Stimulated activated CD8-positive, alpha-beta memory T cell treated with anti-CD3 and anti-CD28 coated beads, Interleukin-7, amount 100 ng/mL, for 1 hour (primary cell): ENCODE results near the gene CAB39.
"Not testable (repeated sequence)": the region's sequence is repeated elsewhere in the genome, so short reads cannot be mapped to it uniquely, and the experiment has no call there.

Source experiments
- DNase-seq, 2 donors: peaks; one replicate each; pipeline ENCODE4 v3.0.0-alpha.2; 2020; ENCODE audit warnings: low read depth in 2 of 2

CAB39 gene

DNA sequence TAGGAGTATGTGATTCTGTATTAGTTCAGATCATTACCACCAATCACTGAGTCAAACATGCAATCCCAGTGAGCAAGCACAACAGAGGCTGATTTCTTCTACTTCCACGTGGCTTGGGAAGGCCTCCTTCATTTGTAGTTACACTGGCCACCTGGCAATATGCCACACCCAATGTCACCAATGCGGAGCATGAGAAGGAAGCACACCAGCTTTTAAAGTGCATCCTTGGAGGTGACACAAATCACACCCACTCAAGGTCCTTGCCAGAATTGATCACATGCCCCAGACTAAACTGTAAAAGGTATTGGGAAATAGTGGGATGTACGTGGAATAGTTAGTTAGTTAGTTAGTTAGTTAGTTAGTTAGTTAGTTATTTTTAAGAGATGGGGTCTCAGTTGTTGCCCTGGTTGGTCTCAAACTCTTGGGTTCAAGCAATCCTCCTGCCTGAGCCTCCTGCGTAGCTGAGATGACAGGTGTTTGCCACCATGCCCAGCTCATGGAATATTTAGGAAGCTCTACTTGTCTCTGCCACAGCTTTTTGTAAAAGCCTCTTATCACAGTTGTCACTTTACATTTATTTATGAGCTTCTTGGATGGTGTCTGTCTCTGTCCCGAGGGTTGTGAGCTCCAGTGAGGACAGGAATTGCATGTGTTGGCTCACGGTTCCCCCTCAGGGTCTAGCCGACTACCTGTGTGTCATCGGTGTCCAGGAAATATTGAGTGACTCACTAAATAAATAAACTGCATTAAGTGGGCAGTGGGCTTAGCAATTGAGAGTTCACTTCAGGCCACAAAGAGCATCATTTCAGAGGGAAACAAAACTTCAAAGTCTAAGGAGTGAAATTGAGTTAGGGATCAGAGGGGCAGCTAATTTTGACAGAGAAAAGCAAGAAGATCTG, 28.1 kb upstream of the CAB39 start:
- no peak for DNase-seq

DNA sequence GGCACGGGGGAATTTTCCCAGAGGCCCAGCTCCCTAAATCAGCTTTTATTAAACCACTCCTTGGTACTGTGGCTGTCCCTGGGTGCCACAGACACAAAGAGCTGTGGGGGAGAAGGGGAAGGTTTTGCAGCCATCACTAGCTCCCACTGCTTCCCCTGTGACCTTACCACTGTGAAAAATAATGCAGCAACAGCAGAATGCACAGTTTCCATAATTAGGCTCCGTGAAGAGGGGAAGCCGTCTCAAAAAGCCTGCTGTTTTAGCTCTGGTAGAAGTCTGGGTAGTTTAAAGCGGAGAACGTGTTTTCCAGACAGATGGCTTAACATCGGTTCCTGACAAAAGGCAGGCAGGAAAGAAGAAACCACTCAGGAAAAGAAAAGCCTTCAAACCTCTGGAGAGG, 27.5 kb upstream of the CAB39 start:
- DNase-seq = no peak

DNA sequence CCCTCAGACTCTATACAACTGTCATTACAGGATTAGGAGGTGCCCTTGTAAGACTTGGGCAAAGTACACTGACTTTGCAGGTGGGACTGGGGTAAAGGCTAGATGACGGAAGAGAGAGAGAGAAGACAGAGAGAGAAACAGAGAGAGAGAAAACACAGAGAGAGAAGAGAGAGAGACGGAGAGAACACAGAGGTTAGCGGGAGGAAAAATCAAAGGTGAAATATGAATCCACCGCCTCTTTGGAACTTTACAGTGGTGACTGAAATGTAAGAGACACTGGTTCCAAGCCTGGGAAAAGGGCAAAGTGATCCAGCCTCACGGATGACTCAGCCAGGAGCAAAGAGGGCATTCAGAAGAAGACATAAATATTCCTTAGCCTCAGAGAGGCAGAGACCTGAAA, 25.1 kb upstream of the CAB39 start:
- DNase-seq = no peak

DNA sequence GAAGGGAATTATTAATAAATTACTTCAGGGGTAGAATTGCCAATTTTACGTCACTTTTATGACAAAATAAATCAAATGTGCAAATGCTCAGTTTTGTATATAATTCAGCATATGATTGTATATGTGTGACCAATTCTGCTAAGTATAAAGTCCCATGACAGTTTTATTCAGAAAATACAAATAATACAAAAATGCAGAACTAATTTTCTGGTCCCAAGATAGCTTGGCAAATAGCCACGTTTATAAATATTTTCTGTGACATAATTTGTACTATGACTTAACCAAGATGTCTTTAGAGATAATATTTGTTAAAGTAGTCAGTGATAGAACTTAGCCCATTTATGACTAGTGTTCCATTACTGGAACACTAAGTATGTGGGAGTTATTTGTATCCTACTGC, 24.2 kb upstream of the CAB39 start:
- no peak for DNase-seq

DNA sequence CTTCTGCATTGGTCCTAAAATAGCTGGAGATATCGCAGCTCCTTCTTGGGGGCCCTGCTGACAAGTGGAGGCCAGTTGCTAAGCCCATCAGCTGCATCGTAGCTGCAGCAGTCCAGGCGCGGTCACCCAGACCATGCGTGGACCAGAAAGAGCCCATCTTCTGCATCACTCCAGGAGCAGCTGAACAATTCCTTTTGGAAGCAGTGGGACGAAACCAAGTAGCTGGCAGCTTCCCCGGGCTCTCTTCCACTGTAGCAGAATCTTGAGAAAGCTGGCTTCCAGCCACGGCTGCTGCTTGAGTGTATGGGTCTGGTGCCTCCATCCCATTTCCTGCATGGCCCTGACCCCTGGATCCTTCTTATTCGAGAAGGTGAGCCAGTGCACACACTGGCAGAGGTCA, 22.2 kb upstream of the CAB39 start:
- DNase-seq = no peak

DNA sequence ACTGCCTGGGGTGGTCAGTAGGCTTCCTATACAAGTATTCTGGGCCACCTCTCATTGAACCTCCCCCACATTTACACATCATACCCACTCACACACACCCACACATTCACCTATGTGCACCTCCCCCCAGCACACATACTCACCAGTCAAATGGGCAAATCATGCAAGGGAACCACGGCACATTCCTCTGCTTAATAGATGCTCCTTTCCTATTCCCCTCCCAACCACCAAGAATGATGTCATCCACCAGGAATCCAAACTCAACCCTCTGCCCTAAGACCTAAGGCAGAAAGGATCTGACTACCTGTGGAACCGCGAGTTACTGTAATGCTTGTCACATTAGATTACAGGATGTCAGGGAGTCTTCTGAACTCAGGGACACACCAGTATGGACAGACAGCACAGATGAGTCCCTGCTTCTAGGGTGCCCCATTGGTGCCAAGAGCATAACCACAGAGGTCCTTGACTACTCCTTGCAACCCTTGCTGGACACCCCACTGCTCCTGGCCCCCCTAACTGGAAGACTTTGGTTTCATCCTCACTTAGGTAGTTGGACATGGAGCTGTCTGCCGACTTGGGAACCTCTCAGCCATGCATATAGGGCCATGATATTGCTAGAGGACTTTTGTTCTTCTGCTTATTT, 21.5 kb upstream of the CAB39 start:
- DNase-seq = no peak

DNA sequence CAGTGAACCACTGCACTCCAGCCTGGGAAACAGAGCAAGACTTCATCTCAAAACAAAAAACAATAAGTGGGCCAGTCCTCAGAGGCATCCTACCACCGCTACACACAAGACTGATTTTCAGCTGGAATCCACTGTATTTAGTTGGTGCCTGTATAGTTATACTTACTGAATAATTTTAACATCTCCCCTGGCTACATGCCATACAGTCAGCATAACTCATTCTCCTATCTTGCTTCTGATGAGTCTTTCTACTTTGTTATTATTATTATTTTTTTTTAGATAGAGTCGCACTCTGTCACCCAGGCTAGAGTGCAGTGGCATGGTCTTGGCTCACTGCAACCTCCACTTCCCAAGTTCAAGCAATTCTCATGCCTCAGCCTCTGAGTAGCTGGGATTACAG, 19.9 kb upstream of the CAB39 start:
- no peak for DNase-seq

DNA sequence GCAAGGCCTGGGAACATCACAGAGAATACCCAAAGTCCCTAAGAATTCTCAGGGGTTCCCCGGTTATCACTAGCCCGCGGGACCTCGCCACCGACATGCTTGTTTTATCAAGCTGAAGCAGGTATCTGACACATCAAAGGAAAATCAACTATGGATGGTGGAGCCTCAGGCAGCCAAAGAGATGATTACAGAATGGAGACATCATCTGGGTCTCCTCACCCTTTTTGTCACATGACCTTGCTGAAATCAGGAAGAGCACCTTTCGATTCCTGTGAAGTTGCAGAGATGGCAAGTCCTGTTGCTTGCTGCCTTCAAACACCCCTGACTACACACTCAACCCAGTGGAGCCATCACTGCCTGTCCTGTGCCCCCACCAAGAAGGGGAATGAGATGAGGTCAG, 19.2 kb upstream of the CAB39 start:
- DNase-seq = no peak

DNA sequence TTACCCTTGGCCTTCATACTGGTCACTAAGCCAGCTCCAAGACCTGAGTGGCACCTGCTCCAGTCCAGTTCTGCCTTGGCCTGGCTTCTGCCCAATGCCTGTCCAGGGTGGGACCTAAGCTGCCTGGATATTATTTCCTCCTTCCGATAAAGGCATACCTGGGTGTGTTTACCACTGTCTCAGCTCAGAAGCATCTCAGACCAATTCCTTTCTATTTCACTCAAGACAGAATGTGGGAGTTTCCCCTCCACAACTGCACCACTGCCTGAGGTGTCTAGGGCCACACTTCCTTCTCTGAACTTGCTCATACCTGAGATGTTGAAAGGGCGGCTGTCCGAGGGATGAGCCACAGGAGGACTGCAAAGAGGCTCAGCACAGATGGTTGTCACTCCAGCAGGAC, 18.4 kb upstream of the CAB39 start:
- DNase-seq = no peak

DNA sequence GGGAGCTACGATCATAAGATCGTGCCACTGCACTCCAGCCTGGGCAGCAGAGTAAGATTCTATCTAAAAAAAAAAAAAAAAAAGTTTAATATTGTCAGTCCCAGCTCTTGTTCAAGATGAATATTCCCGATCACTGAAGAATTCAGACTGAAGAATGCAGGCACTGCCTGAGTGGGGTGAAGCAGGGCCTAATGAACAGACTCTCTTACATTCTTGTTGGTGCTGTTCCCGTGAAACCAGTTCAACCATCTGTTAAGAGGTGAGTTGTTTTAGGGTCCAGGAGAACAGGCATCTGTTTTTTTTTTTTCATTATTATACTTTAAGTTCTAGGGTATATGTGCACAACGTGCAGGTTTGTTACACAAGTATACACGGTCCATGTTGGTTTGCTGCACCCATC, 17.1 kb upstream of the CAB39 start:
- no peak for DNase-seq

DNA sequence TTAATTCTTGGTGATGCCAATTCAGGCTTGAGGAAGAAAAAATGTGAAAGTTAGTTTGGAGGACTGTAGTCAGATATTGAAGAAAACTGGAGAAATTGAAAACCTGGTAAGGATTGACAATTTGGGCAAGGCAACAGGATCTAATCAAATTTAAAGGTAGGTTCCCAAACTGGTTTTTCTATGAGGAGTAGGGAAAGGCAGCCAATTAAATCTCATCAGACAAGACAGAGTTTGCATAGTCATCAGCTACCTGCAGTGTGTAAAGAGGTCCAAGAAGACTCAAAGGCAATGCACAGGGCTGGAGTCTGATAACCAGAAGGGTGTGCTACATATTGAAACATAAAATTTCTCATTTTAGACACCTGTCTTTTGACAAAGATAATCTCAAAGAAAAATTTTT, 16.0 kb upstream of the CAB39 start:
- no peak for DNase-seq

DNA sequence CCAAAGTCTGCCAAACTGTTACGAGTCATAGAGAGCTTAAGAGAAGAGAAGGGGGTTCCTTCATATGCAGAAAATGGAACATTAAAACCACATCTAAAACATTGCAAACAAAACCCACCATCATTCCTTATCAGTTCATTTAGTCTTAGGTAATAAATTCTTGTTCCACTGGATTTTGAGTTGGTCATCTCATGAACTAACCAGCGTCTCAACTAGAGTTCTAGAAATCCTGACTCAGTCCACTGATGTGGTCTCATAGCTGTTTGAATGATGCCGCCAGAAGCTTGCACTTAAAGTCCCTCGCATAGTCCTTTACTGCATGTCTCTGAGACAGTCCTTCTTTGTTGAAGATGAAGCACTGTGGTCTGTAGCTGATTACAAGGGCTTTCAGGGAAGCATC, 15.0 kb upstream of the CAB39 start:
- DNase-seq = no peak

DNA sequence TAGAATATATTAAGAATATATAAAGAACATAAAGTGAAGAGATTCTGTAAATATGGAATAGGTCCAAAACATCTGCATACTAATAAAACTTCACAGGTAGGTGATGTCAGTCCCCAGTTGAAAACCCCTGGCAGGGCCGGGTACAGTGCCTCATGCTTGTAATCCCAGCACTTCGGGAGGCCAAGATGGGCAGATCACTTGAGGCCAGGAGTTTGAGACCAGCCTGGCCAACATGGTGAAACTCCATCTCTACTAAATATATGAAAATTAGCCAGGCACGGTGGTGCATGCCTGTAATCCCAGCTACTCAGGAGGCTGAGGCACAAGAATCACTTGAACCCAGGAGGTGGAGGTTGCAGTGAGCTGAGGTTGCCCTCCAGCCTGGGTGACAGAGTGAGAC, 13.9 kb upstream of the CAB39 start:
- DNase-seq = not testable (repeated sequence)

DNA sequence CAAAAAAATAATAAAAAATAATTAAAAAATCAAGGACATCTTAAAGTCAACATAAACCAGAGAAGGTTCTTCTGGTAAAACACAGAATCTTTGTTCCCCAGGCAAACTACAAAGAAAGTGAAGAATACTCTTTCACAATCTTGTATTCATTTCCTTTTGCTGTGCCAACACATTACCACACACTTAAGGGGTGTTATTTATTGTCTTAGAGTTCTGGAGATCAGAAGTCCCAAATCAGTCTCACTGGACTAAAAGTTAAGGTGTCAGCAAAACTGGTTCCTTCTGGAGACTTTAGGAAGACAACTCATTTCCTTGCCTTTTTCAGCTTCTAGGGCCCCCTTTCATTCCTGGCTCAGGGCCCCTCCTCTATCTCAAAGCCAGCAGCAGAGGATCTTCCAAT, 12.2 kb upstream of the CAB39 start:
- DNase-seq = no peak

DNA sequence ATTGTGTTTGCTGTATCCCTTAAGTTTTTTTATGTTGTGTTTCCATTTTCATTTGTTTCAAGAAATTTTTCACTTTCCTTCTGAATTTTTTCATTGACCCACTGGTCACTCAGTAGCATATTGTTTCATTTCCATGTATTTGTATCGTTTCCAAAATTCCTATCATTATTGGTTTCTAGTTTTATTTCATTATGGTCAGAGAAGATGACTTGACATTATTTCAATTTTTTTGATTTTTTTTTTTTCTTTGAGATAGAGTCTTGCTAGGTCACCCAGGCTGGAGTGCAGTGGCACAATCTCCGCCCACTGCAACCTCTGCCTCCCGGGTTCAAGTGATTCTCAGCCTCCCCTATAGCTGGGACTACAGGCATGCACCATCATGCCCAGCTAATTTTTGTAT, 11.3 kb upstream of the CAB39 start:
- DNase-seq = no peak

DNA sequence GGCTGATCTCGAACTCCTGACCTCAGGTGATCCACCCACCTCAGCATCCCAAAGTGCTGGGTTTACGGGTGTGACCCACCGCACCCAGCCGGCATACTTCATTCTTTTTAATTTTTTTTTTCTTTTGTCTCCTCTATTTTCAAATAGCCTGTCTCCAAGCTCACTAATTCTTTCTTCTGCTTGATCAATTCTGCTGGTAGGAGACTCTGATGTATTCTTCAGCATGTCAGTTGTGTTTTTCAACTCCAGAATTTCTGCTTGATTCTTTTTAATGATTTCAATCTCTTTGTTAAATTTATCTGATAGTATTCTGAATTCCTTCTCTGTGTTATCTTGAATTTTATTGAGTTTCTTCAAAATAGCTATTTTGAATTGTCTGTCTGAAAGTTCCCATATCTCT, 10.2 kb upstream of the CAB39 start:
- not testable (repeated sequence) for DNase-seq

DNA sequence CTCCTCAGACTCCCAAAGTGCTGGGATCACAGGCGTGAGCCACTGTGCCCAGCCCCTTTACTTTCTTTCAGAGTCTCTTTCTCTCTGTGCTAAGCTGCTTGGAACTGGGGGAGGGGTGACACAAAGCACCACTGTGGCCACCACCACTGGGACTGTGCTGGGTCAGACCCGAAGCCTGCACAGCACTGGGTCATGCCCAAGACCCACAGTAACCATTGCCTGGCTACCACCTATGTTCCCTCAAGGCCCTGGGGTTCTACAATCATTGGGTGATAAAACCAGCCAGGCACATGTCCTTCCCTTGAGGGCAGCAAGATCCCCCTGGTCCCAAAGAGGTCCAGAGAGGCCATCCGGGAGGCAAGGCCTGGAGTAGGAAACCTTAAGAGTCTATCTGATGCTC, 9.1 kb upstream of the CAB39 start:
- DNase-seq = no peak

DNA sequence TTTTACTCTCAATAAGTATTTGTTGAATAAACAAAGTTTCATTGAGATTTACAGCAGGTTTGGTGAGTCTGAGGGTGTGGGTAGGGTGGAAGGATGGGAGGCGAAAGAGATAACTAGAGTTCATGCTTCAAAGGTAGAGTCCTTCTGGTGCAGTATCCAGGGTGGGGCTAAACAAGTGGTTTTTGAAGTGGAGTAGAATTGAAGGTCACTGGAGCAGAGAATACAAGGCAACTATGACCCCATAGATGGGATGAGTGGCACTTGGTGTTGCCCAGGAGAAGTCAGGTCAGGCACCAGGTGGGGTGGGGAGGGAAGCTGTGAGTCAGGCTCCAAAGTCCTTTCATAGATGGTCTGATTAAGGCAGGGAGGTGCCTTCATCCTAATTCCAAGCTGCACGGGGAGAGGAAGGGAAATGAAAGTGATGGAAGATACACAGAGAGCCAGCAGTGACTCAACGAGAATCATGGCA, 6.6 kb upstream of the CAB39 start:
- DNase-seq = no peak

DNA sequence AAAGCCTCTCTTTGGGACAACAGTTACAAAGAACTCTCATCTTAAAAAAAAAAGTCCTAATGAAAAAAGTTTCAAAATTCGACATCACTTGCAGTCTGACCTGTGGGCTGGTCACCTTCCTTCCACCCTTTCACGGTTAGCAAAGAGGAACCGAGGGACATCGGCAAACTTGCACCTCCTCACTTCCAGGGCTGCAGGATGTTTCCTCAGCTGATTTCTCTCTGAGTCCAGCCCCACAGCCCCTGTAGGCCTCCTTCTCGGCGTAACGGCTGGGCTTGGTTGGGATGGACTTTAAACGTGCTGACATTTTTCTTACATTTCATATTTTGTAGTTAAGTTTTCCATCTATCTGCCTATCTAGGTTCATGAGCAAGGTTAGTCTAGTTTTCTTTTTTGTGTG, 5.7 kb upstream of the CAB39 start:
- no peak for DNase-seq

DNA sequence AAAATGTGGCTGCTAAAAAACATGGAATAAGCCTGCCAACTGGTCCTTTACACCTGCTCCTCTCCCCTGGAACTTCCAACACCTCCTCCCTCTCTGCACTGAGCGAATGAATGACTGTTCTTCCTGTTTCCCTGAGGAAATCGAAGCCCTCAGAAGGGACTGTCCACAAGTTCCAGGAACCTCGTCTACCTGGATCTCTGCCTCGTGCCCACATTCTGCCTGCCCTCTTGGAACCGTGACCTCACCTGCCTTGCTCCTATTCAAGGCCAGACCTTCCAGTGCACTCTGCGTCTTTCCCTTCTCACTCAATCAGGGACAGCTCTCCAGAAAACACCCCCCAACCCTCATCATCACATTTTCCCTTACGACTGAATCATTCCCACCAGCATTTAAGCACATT, 4.4 kb upstream of the CAB39 start:
- DNase-seq = no peak

DNA sequence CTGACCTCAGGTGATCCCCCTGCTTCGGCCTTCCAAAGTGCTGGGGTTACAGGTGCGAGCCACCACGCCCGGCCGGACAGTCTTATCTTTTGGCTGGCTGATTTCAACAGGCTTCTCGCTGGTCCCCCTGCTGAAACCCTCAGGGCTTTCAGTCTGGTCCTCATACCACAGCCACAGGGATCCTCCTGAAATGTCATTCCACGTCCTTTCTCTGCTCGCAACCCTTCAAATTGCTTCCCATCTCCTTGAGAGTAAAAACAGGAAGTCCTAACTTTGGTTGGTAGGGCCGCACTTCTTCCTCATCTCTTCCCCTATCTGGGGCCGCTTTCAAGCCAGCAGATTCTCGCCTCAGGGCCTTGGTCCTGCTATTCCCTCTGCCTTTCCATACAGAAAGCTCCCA, 1.4 kb upstream of the CAB39 start:
- DNase-seq = no peak

DNA sequence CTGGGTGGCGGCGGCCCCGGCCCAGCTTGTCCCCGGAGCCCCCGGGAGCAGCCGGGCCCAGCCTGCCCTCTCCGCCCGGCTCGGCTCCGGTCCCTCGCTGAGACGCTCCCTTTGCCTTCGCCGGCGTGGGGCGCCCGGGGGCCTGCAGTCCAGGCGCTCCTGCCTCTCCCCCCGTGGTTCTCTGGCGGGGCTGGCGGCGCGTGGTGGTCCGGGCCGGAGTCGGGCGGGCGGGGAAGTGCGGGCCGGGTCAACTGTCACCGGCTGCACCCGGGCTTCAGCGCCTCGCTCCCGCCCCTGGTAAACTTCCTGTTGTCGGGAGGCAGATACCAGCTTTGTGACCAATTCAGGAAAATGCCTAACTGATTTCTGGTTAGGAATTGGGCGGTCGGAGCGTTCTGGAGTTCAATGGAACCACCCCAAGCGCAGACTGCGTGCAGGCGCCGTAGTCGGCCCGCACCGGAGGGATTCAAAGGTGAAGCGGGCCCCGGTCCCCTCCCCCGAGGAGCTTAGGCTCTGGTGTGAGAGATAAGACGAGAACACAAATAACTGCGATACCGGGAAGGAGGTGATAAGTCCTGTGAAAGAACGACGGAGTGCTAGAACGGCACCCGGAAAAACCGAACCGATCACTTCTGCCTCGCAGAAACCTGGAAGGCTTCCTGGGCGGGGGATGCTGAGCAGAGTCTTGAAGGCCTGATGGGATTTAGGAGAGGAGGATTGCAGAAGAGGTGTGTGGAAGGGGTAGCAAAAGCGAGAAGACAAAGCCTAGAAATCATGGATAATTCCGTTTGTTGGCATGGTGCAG, 891 bp downstream of the CAB39 start:
- peak in 1 of 2 donors; percentile 22 for DNase-seq

DNA sequence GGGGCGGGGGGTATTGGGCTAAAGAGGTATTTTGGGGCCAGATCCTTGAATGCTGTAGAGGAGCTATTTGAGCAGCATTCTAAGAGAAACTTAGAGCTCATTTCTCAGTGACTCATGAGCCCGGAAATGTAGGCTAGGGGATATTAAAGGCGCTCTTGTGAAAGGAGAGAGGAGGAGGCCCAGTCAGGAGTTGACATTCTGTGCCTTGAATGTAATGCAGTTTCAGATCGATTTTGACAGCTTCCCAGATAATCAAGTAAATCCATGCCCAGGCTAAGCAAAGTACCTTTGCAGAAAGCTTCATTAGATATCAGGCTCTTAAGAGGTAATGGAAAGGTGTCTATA, 1.5 kb downstream of the CAB39 start:
- peak in 1 of 2 donors; percentile 14 for DNase-seq
